Measurements from ENCODE around the gene TTLL5. TPM values are rescaled to one million over a fixed set of nuclear protein-coding genes. Genes with fewer than 3 reads are reported as not detected.

TTLL5 gene
- total and polyA plus RNA-seq, 2 of the 13 experiments (the other 11 are each of a cell fraction or from before 2014, with no cell fraction given), result 11.8 to 18.8 TPM

DNA sequence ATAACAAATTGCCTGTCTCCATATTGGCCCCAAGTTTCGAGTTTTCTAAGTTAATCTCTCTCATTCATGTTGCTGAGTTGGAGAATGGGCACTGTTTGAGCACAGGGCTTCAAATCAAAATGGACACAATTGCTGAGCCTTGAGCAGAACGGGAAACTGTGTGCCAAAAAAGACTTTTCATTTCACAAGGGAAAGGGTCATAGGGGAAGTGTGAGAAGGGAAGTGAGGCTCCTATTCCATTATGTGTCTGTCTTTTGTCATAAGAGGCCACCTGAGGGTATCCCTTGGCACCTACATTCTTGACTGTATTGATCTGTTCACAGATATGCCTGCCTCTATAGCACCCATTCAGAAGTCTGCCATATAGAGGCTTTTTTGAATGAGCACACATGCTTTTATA, 59.1 kb downstream of the TTLL5 start:
- no TSS peak for BruUV-seq (replicated peaks)
- in situ Hi-C loops (cut with HindIII; ENCODE audit: extremely low pct_ligation_motif_present, low pct_unique_long_range_greater_than_20kb), result loop anchor here (25.0 kb wide), 1 partner anchor 667 kb away; the partner anchor contains the start of gene ESRRB
- 94% methylated on average over 2 of the region's 2 CpGs for WGBS (ENCODE audit: low lambda C conversion rate)
- TF ChIP-seq ZNF790 (CRISPR knock-in tag; IDR thresholded peaks at IDR 0.05; ENCODE audit: borderline replicate concordance) (no peak), FOXP1 (IDR thresholded peaks at IDR 0.05) (no peak), FOXP1 (CRISPR knock-in tag; IDR thresholded peaks at IDR 0.05) (no peak), HMGA1 (CRISPR knock-in tag; conservative IDR thresholded peaks at IDR 0.05) (no peak), ZFX (CRISPR knock-in tag; IDR thresholded peaks at IDR 0.05; ENCODE audit: low read depth) (no peak), NFIB (CRISPR knock-in tag; IDR thresholded peaks at IDR 0.05; ENCODE audit: borderline replicate concordance) (no peak), STAG1 (CRISPR knock-in tag; IDR thresholded peaks at IDR 0.05) (no peak), HHEX (CRISPR knock-in tag; IDR thresholded peaks at IDR 0.05) (no peak), SP5 (CRISPR knock-in tag; IDR thresholded peaks at IDR 0.05; ENCODE audit: borderline replicate concordance, low read depth) (no peak)
- TF ChIP-seq, protein P1, sequence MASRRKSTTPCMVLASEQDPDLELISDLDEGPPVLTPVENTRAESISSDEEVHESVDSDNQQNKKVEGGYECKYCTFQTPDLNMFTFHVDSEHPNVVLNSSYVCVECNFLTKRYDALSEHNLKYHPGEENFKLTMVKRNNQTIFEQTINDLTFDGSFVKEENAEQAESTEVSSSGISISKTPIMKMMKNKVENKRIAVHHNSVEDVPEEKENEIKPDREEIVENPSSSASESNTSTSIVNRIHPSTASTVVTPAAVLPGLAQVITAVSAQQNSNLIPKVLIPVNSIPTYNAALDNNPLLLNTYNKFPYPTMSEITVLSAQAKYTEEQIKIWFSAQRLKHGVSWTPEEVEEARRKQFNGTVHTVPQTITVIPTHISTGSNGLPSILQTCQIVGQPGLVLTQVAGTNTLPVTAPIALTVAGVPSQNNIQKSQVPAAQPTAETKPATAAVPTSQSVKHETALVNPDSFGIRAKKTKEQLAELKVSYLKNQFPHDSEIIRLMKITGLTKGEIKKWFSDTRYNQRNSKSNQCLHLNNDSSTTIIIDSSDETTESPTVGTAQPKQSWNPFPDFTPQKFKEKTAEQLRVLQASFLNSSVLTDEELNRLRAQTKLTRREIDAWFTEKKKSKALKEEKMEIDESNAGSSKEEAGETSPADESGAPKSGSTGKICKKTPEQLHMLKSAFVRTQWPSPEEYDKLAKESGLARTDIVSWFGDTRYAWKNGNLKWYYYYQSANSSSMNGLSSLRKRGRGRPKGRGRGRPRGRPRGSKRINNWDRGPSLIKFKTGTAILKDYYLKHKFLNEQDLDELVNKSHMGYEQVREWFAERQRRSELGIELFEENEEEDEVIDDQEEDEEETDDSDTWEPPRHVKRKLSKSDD (CRISPR knock-in tag; IDR thresholded peaks at IDR 0.05; ENCODE audit: low read depth), result no peak
- TF ChIP-seq, protein P2, sequence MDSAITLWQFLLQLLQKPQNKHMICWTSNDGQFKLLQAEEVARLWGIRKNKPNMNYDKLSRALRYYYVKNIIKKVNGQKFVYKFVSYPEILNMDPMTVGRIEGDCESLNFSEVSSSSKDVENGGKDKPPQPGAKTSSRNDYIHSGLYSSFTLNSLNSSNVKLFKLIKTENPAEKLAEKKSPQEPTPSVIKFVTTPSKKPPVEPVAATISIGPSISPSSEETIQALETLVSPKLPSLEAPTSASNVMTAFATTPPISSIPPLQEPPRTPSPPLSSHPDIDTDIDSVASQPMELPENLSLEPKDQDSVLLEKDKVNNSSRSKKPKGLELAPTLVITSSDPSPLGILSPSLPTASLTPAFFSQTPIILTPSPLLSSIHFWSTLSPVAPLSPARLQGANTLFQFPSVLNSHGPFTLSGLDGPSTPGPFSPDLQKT (CRISPR knock-in tag; IDR thresholded peaks at IDR 0.05; ENCODE audit: borderline replicate concordance), result no peak
- TF ChIP-seq, protein P3, sequence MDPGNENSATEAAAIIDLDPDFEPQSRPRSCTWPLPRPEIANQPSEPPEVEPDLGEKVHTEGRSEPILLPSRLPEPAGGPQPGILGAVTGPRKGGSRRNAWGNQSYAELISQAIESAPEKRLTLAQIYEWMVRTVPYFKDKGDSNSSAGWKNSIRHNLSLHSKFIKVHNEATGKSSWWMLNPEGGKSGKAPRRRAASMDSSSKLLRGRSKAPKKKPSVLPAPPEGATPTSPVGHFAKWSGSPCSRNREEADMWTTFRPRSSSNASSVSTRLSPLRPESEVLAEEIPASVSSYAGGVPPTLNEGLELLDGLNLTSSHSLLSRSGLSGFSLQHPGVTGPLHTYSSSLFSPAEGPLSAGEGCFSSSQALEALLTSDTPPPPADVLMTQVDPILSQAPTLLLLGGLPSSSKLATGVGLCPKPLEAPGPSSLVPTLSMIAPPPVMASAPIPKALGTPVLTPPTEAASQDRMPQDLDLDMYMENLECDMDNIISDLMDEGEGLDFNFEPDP (CRISPR knock-in tag; conservative IDR thresholded peaks at IDR 0.05), result no peak
- TF ChIP-seq, protein P4, sequence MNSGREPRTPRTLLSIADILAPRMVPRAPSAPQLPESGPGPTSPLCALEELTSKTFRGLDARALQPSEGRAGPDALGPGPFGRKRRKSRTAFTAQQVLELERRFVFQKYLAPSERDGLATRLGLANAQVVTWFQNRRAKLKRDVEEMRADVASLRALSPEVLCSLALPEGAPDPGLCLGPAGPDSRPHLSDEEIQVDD (CRISPR knock-in tag; IDR thresholded peaks at IDR 0.05; ENCODE audit: borderline replicate concordance), result no peak
- TF ChIP-seq, protein P5, sequence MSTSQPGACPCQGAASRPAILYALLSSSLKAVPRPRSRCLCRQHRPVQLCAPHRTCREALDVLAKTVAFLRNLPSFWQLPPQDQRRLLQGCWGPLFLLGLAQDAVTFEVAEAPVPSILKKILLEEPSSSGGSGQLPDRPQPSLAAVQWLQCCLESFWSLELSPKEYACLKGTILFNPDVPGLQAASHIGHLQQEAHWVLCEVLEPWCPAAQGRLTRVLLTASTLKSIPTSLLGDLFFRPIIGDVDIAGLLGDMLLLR (CRISPR knock-in tag; IDR thresholded peaks at IDR 0.05), result no peak

More for the DNA sequence above, 59.1 kb downstream of the TTLL5 start:
- CTCF ChIA-PET (ENCODE audit: low intra/inter-chr PET ratio, low total read pairs), result no interaction called here
- H3K4me1 ChIP-seq (ENCODE audit: insufficient read depth, low read length), result no peaks in the 10 kb centered on the region
- H3K9ac ChIP-seq (ENCODE audit: insufficient read depth, low read depth, low read length), result no peak overlapping the region
- H2AFZ ChIP-seq (ENCODE audit: low read length), result no peak overlapping the region
- ATAC-seq (no peak), DNase-seq (ENCODE audit: low spot score) (no peak), FAIRE-seq (no peak)
- no peaks in the 10 kb centered on the region for H3K79me2 ChIP-seq (ENCODE audit: insufficient read depth, low read length)
- POLR2A ChIA-PET, result no interaction called here
- H3K27ac ChIP-seq (ENCODE audit: extremely low read length, insufficient read depth, low read length), result no peak overlapping the region
- no peaks in the 10 kb centered on the region for H3K27me3 ChIP-seq (ENCODE audit: control insufficient read depth in 1 of 2, insufficient read depth in 2 of 2, low read length in 2 of 2)
- H3K4me2 ChIP-seq (ENCODE audit: low read depth, low read length), result no peak overlapping the region
- intact Hi-C loops (cut with micrococcal nuclease; ENCODE audit: unreplicated experiment), result no loop called here
- H4K20me1 ChIP-seq (ENCODE audit: insufficient read depth, low read length), result no peaks in the 10 kb centered on the region
- H3K9me3 ChIP-seq (ENCODE audit: low read length), result no peaks in the 10 kb centered on the region
- no peak overlapping the region for H3K4me3 ChIP-seq (replicated peaks in 1 of 3; ENCODE audit: insufficient read depth in 1 of 3, low read depth in 2 of 3, low read length in 3 of 3)
- peaks cover 9 to 48% of the 10 kb centered on the region in 2 experiments for H3K36me3 ChIP-seq (replicated peaks in 1 of 2; ENCODE audit: control insufficient read depth in 1 of 2, insufficient read depth in 2 of 2, low read length in 2 of 2)
